ENCODE measurements around the gene RTKN. TPM values are rescaled to one million over a fixed set of nuclear protein-coding genes. Genes with fewer than 3 reads are reported as not detected.
A peak's percentile ranks its signal among the peaks of the same experiment; 100 is the strongest.

The RTKN gene
- total and polyA plus RNA-seq, 2 of the 13 experiments (the other 11 are each of a cell fraction or from before 2014, with no cell fraction given) = 159 to 166 TPM

DNA sequence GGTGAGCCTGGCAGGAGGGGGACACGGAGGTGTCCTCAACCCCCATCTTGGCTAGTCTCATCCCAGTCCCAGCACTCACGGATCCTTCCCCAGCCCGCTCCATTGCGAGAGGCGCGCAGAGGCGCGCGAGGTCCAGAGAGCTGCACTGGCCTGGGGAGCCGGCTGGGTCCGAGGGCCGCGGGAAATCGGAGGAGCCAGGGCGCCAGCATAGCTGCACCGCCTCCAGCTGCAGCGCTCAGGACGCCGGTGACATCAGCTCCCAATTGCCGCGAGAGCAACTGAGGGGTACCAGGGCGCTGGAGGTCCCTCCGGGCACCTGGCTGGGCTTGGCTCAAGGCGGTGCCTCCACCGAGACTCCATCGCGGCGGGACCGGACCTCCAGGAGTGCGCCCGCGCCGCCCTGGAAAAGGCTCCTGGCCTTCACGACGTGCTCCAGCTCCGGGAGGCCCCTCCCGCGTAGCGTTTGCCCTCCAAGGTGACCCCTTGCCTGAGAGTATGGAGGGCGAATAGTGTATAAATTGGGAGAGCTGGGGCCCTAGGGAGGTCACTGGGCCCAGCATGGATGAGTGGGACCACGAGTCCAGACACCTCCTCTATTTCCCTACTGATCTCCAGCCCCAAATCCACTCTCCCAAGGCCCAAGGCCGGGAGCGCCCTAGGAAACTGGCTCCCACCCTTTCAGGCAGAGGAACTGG is 5.5 kb downstream of the RTKN start:
- CTCF ChIA-PET (ENCODE audit: low intra/inter-chr PET ratio, low total read pairs) = no interaction called here
- no peak overlapping the region for H3K9ac ChIP-seq (ENCODE audit: insufficient read depth, low read depth, low read length)
- WGBS (ENCODE audit: low lambda C conversion rate) = 98% methylated on average over 42 of the region's 43 CpGs
- intact Hi-C loops (cut with micrococcal nuclease; ENCODE audit: unreplicated experiment) (no loop called here), in situ Hi-C loops (cut with HindIII; ENCODE audit: extremely low pct_ligation_motif_present, low pct_unique_long_range_greater_than_20kb) (no loop called here)
- ATAC-seq = no peak
- H3K9me3 ChIP-seq (ENCODE audit: low read length) = no peaks in the 10 kb centered on the region
- peaks cover 80% of the 10 kb centered on the region for H3K79me2 ChIP-seq (ENCODE audit: insufficient read depth, low read length)
- no peak overlapping the region for H3K4me3 ChIP-seq (replicated peaks in 1 of 3; ENCODE audit: insufficient read depth in 1 of 3, low read depth in 2 of 3, low read length in 3 of 3)
- FAIRE-seq = no peak
- BruUV-seq (replicated peaks) = no TSS peak
- no peak overlapping the region for H3K27ac ChIP-seq (ENCODE audit: extremely low read length, insufficient read depth, low read length)
- DNase-seq (ENCODE audit: low spot score) = no peak
- POLR2A ChIA-PET = interaction anchor here (1.7 kb wide), 1 partner anchor 11 kb away, joined by 5 read pairs; no protein-coding TSS in a partner anchor
- H2AFZ ChIP-seq (ENCODE audit: low read length) = no peak overlapping the region
- no peak overlapping the region for H3K4me2 ChIP-seq (ENCODE audit: low read depth, low read length)
- H3K27me3 ChIP-seq (ENCODE audit: control insufficient read depth in 1 of 2, insufficient read depth in 2 of 2, low read length in 2 of 2) = no peaks in the 10 kb centered on the region; a peak in 1 of 5 replicates
- H3K4me1 ChIP-seq (ENCODE audit: insufficient read depth, low read length) = peaks cover 60% of the 10 kb centered on the region
- H3K36me3 ChIP-seq (replicated peaks in 1 of 2; ENCODE audit: control insufficient read depth in 1 of 2, insufficient read depth in 2 of 2, low read length in 2 of 2) = peaks cover 35 to 66% of the 10 kb centered on the region in 2 experiments
- H4K20me1 ChIP-seq (ENCODE audit: insufficient read depth, low read length) = peaks cover 54% of the 10 kb centered on the region
- TF ChIP-seq, protein P1, sequence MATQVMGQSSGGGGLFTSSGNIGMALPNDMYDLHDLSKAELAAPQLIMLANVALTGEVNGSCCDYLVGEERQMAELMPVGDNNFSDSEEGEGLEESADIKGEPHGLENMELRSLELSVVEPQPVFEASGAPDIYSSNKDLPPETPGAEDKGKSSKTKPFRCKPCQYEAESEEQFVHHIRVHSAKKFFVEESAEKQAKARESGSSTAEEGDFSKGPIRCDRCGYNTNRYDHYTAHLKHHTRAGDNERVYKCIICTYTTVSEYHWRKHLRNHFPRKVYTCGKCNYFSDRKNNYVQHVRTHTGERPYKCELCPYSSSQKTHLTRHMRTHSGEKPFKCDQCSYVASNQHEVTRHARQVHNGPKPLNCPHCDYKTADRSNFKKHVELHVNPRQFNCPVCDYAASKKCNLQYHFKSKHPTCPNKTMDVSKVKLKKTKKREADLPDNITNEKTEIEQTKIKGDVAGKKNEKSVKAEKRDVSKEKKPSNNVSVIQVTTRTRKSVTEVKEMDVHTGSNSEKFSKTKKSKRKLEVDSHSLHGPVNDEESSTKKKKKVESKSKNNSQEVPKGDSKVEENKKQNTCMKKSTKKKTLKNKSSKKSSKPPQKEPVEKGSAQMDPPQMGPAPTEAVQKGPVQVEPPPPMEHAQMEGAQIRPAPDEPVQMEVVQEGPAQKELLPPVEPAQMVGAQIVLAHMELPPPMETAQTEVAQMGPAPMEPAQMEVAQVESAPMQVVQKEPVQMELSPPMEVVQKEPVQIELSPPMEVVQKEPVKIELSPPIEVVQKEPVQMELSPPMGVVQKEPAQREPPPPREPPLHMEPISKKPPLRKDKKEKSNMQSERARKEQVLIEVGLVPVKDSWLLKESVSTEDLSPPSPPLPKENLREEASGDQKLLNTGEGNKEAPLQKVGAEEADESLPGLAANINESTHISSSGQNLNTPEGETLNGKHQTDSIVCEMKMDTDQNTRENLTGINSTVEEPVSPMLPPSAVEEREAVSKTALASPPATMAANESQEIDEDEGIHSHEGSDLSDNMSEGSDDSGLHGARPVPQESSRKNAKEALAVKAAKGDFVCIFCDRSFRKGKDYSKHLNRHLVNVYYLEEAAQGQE (IDR thresholded peaks at IDR 0.05; ENCODE audit: borderline replicate concordance in 1 of 2, low read depth in 1 of 2, low read length in 2 of 2) = no peak
- TF ChIP-seq HNRNPLL (IDR thresholded peaks at IDR 0.05; ENCODE audit: low read depth, low read length, poor library complexity, severe bottlenecking) = peak; percentile 23
- TF ChIP-seq, protein P2, sequence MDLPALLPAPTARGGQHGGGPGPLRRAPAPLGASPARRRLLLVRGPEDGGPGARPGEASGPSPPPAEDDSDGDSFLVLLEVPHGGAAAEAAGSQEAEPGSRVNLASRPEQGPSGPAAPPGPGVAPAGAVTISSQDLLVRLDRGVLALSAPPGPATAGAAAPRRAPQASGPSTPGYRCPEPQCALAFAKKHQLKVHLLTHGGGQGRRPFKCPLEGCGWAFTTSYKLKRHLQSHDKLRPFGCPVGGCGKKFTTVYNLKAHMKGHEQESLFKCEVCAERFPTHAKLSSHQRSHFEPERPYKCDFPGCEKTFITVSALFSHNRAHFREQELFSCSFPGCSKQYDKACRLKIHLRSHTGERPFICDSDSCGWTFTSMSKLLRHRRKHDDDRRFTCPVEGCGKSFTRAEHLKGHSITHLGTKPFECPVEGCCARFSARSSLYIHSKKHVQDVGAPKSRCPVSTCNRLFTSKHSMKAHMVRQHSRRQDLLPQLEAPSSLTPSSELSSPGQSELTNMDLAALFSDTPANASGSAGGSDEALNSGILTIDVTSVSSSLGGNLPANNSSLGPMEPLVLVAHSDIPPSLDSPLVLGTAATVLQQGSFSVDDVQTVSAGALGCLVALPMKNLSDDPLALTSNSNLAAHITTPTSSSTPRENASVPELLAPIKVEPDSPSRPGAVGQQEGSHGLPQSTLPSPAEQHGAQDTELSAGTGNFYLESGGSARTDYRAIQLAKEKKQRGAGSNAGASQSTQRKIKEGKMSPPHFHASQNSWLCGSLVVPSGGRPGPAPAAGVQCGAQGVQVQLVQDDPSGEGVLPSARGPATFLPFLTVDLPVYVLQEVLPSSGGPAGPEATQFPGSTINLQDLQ (CRISPR knock-in tag; IDR thresholded peaks at IDR 0.05) = no peak
- TF ChIP-seq, protein P3, sequence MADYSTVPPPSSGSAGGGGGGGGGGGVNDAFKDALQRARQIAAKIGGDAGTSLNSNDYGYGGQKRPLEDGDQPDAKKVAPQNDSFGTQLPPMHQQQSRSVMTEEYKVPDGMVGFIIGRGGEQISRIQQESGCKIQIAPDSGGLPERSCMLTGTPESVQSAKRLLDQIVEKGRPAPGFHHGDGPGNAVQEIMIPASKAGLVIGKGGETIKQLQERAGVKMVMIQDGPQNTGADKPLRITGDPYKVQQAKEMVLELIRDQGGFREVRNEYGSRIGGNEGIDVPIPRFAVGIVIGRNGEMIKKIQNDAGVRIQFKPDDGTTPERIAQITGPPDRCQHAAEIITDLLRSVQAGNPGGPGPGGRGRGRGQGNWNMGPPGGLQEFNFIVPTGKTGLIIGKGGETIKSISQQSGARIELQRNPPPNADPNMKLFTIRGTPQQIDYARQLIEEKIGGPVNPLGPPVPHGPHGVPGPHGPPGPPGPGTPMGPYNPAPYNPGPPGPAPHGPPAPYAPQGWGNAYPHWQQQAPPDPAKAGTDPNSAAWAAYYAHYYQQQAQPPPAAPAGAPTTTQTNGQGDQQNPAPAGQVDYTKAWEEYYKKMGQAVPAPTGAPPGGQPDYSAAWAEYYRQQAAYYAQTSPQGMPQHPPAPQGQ (CRISPR knock-in tag; IDR thresholded peaks at IDR 0.05; ENCODE audit: borderline replicate concordance) = no peak
- TF ChIP-seq, protein P4, sequence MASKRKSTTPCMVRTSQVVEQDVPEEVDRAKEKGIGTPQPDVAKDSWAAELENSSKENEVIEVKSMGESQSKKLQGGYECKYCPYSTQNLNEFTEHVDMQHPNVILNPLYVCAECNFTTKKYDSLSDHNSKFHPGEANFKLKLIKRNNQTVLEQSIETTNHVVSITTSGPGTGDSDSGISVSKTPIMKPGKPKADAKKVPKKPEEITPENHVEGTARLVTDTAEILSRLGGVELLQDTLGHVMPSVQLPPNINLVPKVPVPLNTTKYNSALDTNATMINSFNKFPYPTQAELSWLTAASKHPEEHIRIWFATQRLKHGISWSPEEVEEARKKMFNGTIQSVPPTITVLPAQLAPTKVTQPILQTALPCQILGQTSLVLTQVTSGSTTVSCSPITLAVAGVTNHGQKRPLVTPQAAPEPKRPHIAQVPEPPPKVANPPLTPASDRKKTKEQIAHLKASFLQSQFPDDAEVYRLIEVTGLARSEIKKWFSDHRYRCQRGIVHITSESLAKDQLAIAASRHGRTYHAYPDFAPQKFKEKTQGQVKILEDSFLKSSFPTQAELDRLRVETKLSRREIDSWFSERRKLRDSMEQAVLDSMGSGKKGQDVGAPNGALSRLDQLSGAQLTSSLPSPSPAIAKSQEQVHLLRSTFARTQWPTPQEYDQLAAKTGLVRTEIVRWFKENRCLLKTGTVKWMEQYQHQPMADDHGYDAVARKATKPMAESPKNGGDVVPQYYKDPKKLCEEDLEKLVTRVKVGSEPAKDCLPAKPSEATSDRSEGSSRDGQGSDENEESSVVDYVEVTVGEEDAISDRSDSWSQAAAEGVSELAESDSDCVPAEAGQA (IDR thresholded peaks at IDR 0.05; ENCODE audit: low read depth) = no peak
- TF ChIP-seq, protein P4 (CRISPR knock-in tag; IDR thresholded peaks at IDR 0.05; ENCODE audit: borderline replicate concordance) = no peak
- TF ChIP-seq ZNF776 (CRISPR knock-in tag; IDR thresholded peaks at IDR 0.05) = no peak
- TF ChIP-seq ZNF460 (CRISPR knock-in tag; IDR thresholded peaks at IDR 0.05; ENCODE audit: borderline replicate concordance) = no peak
